GM10847 (cell line): Measurements from ENCODE around the gene TMEM100.

ENCODE experiments used
- POLR2A ChIP-seq: IDR thresholded peaks from 2 replicates; pipeline ENCODE4 v1.6.1; 2011; ENCODE audit not compliant: insufficient read length; ENCODE audit errors: extremely low read depth

The TMEM100 gene

GRCh38 chr17:55722742-55723487 lies at the start of gene TMEM100:
TSS of gene TMEM100 (minus strand) at chr17:55722864. CDS start at chr17:55721070, 1,794 bp downstream.
- no peak for TF ChIP-seq POLR2A

- no peak for TF ChIP-seq POLR2A
These were observed 49.4 kb upstream of the TMEM100 start for GRCh38 chr17:55772086-55772485.

- no peak for TF ChIP-seq POLR2A
These were observed 47.7 kb upstream of the TMEM100 start for GRCh38 chr17:55770196-55770870.

GRCh38 chr17:55769625-55770000 lies 46.9 kb upstream of the TMEM100 start:
- TF ChIP-seq POLR2A: no peak

GRCh38 chr17:55768936-55769624 lies 46.4 kb upstream of the TMEM100 start:
- TF ChIP-seq POLR2A: no peak

- TF ChIP-seq POLR2A: no peak
These were observed 42.8 kb upstream of the TMEM100 start for GRCh38 chr17:55765472-55765871.

GRCh38 chr17:55764610-55765009 lies 41.9 kb upstream of the TMEM100 start:
- no peak for TF ChIP-seq POLR2A

- TF ChIP-seq POLR2A: no peak
These were observed 41.2 kb upstream of the TMEM100 start for GRCh38 chr17:55763856-55764255.

- no peak for TF ChIP-seq POLR2A
These were observed 39.6 kb upstream of the TMEM100 start for GRCh38 chr17:55762086-55762858.

- no peak for TF ChIP-seq POLR2A
These were observed 38.1 kb upstream of the TMEM100 start for GRCh38 chr17:55760643-55761355.

GRCh38 chr17:55758171-55758570 lies 35.5 kb upstream of the TMEM100 start:
- TF ChIP-seq POLR2A: no peak

GRCh38 chr17:55757659-55758058 lies 35.0 kb upstream of the TMEM100 start:
- TF ChIP-seq POLR2A: no peak

GRCh38 chr17:55756689-55757088 lies 34.0 kb upstream of the TMEM100 start:
- TF ChIP-seq POLR2A: no peak

GRCh38 chr17:55751720-55752250 lies 29.1 kb upstream of the TMEM100 start:
- no peak for TF ChIP-seq POLR2A
